COLO668 (cell line): Measurements from ENCODE around the gene GPATCH2.
"Not testable (repeated sequence)": the region's sequence is repeated elsewhere in the genome, so short reads cannot be mapped to it uniquely, and the experiment has no call there.

Source experiments
- DNase-seq: peaks from one replicate; lab custom pipeline; 2025; ENCODE audit not compliant: unreplicated experiment; lab: John Stamatoyannopoulos, UW

Gene GPATCH2

GRCh38 chr1:217584286-217584811, 46.5 kb downstream of the GPATCH2 start:
- DNase-seq, result not testable (repeated sequence)

DNA sequence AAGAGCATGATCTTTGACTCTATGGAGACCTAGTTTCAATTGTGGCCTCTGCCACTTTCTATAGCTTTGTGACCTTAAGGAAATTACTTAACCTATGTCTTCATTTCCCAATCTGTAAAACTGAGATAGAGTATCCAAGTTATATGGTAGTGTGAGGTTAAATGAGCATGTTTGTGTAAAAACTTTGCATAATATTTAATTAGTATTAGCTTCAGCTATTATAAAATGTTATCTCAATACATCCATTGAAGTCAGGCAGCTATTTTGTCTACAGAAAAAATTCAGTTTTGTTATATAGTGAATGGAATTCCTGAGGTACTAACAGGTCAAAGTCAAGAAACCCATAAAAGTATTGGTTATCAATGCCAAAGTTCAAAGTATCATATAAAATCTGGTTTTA, 53.6 kb downstream of the GPATCH2 start:
- DNase-seq, result no peak

DNA sequence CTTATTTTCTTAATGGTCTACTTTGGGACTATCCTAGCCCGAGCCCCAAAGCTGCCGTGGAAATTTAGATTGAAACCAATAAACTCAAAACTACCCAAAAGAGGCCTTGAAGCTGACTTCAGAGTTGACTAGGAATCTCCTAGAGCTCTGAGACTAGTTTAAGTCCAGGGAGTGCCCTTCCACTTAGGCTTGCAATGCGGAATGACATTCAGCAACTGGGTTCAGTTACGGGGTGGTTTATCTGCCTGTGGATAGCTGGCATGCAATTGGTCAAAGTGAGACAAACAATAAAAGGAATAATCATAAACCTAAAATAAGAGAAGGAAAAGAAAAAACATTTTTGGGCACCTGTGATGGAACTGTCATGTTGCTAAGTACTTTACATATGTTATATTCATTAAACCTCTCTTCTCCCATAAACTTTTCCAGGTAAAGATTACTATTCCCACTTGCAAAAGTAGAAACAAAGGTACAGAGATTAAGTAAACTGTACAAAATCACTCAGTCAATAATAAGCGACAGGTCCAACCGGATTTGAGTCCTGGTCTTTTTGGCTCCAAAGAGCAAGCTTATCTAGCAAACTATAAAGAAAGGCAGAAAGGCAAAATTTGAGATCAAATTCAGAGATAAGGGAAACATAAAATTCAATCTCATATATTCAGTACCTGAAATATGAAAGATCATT, 56.5 kb downstream of the GPATCH2 start:
- no peak for DNase-seq

DNA sequence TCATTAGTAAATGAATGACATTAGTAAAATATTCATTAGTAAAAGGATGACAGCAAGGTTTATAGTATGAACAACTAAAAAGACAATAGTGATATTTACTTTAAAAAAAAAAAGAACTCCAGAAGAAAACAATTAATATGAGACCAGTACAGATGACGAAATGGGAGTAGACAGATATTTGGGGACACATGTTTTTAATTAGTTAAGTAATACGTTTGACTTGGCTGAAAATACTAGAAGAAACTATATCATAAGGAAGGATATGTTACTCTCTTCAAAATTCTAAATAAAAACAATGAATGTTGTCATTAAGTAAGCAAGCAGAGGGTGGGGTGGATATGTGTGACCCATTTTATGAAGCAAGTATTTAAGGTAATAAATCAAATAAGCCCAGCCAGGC, 61.9 kb downstream of the GPATCH2 start:
- DNase-seq, result no peak

- DNase-seq, result no peak
These were observed 62.7 kb downstream of the GPATCH2 start for GRCh38 chr1:217568200-217568599.

DNA sequence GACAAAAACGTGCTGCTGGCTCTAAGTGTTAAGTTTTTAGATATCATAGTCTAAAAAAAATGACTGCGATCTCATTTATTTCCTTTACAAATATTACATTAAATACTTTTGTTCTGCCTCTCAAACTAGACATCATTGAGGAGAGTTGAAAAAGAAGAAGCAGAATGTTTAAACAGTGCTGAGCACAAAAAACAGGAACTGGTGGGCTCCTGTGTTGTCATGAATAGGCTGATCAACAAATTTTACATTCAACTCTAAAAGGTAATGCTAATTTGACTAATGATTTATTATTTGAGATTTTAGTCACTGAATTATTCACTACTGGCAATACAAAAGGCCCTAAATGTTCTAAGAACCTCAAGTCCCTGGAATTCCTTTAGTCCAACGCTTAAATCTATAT, 66.1 kb downstream of the GPATCH2 start:
- DNase-seq, result no peak

GRCh38 chr1:217564207-217564606, 66.7 kb downstream of the GPATCH2 start:
- DNase-seq, result no peak

DNA sequence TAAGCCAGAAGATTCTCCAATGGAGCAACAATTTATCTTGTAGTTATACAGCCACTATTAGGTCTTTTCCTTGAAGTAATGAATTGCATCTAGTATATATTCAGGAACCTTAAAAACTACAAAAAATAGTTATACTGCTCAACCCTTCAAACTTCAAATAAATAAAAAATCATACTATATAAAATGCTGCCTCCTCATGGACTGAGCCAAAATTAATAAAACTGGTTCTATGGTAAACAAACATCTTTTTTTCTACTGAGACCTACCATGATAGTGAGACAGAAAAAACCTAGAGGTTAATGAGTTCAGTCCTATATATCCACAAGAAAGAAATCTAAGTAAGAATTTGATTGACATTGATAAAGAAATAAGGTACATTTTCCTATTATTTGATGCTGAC, 67.7 kb downstream of the GPATCH2 start:
- DNase-seq, result no peak

GRCh38 chr1:217562229-217562878, 68.5 kb downstream of the GPATCH2 start:
- DNase-seq, result no peak

- no peak for DNase-seq
These were observed 69.4 kb downstream of the GPATCH2 start for GRCh38 chr1:217561446-217561845.

DNA sequence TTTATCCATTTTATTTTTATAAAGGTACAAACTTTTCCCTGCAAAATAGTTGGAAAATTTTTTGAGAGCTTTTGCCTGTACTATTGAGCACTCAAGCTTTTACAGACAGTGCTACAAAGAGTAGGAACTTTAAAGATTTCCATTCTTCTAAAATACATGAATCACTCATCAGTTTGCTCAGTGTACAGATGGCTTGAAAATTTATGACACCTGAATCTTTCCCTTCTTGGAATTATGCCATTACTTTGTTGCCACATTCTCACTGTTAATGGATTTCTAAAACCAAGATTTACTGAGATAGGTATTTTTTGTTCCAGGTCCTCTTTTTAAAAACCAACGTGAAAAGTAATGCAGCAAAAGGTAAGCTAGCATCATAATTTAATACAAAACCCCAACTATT, 76.0 kb downstream of the GPATCH2 start:
- no peak for DNase-seq

- DNase-seq, result no peak
These were observed 76.9 kb downstream of the GPATCH2 start for GRCh38 chr1:217553949-217554509.

DNA sequence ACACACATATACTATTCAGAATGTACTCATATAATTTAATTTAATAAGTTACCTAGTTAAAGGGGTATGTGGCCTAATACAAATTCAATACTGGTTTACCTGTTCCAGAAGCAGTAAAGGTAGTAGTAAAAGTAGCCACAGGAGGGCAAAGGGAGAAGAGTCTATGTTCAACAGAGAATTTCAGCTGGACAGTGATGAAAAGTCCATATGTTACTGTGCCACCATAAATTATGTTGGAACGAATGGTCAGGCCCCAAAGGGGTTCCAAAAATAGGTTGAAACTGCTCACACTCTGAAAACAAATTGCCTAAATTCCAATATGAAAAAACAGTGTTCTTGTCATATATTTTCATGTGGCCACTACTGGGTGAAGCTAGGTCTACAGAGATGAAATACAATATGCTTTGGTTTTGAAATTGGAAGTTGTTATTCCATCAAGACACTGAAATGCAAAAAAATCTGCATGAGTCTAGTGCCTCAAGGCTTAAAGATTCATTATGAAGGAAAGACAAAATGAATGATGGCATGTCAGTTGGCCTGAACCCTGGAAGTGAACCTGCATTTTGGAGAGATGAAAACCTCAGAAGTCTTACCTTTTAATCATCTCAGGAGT, 78.4 kb downstream of the GPATCH2 start:
- DNase-seq, result no peak

GRCh38 chr1:217542837-217543236, 88.1 kb downstream of the GPATCH2 start:
- DNase-seq, result no peak

DNA sequence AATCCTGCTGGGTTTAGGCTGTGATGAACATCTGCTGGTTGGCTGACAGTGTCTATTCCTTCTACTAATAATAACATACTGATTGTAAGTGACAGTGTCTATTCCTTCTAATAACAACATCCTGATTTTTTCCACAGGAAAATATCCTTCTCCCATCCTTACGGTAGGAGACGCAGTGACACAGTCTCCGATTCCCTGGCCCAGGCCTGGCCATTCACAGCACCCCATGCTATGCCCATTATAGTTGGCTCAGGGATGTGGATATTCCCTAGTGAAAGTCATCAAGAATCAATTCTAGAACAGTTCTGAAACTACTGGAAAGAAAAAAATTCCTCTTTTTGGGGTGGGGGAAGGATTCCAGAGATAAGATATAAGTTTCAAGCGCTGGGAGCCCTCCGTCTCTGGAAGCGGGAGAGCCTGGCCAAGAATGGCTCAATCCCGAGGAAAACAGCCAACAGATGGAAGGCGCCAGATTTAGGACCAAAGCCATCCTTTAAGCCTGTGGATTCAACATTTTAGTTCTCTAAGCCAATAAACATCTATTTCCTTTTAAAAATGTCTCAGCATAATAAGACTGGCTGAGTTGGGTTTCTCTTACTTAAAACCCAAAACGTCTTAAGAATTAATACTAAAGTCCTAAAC, 88.6 kb downstream of the GPATCH2 start:
- DNase-seq, result no peak

DNA sequence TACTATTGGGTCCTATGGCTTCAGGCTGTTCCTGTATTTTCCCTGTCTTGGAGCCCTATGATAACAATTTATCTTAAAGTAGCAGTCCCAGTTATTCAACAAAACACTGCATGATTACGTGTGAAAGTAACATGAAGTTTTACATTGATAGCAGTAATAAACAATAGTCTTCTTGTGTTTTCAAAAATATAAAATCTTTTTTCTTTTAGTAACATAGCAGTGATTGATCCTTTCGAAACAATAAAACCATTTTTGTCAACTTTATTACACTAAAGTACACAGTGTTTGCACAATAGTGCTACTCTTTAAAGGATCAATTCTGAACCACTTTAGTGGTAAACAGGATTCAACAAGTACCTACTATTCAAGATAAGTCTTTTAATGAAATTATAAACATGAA, 90.6 kb downstream of the GPATCH2 start:
- DNase-seq, result no peak

- no peak for DNase-seq
These were observed 91.4 kb downstream of the GPATCH2 start for GRCh38 chr1:217539510-217539909.

DNA sequence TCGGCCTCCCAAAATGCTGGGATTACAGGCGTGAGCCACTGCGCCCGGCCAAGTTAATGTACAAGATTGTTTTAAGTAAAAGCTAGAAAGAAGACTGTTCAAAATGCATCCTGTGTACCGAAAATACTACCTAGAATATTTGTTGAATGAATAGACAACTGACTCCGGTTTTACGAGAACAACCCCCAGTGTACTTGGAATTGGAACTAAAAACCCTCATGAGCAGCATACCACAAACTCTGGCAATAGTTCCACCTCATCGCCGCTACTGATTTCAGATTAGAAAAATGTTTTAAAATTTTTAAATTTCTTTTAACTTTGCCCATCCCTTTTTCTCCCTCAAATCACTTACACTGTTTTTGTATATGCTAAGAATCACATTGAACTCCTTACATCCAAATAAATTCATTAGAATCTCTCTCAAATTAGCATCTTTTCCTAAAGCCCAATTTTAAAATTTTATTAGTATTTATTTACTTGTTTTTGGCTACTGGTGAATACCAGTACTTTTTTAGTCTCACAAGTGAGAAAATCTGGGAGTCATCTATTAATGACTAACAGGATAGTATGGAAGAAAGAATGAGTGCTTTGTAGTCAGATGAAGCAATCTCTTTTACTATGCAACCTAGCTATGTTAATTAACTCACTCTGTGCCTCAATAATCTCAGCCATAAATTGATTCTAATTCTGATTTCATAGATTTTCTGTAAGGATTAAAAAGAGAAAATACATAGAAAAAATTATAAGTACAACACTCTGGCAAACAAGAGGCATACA, 95.1 kb downstream of the GPATCH2 start:
- no peak for DNase-seq

GRCh38 chr1:217534566-217534965, 96.3 kb downstream of the GPATCH2 start:
- no peak for DNase-seq

- no peak for DNase-seq
These were observed 102.6 kb downstream of the GPATCH2 start for GRCh38 chr1:217528271-217528670.

DNA sequence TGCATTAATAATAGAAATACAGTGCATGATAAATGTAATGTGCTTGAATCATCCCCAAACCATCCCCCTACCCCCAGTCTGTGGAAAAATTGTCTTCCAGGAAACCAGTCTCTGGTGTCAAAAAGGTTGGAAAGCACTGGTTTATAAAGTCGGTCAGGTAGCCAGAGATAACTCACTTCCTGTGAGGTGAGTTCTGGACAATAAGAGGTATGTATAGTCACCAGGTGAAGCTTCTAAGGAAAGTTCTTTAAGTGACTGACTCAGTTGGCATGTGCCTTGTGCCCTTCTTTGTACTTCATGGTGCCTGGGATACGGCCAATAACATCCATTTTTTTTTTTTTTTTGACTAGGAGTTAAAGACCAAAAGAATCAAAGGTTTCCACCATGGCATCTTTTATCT, 103.7 kb downstream of the GPATCH2 start:
- no peak for DNase-seq
